ENCODE measurements around the gene CBX3. TPM values are rescaled to one million over a fixed set of nuclear protein-coding genes. Genes with fewer than 3 reads are reported as not detected.
"Not testable (repeated sequence)": the region's sequence is repeated elsewhere in the genome, so short reads cannot be mapped to it uniquely, and the experiment has no call there.

Gene CBX3
- total RNA-seq, 1 experiment from 2014 or later, result 132 TPM

GRCh38 chr7:26193432-26194207 is 7.9 kb upstream of the CBX3 start:
- Histone ChIP-seq H3K9me3 (ENCODE audit: low read length) (no peaks in the 10 kb centered on the region), H3K4me2 (ENCODE audit: low read length) (no peak overlapping the region), H3K9me2 (replicated peaks; ENCODE audit: low read length) (no peaks in the 10 kb centered on the region), H3K4me1 (ENCODE audit: insufficient read depth, low read length) (peaks cover 20% of the 10 kb centered on the region), H3K27ac (ENCODE audit: low read length) (no peak overlapping the region), H3K27me3 (ENCODE audit: low read length) (no peaks in the 10 kb centered on the region), H4K20me1 (ENCODE audit: low read length) (peaks cover 94% of the 10 kb centered on the region), H3K36me3 (ENCODE audit: low read depth, low read length) (peaks cover 93% of the 10 kb centered on the region), H3K4me3 (ENCODE audit: low read length) (no peak overlapping the region), H3K9ac (ENCODE audit: low read length) (no peak overlapping the region), H3K79me2 (ENCODE audit: low read length) (peaks cover 77% of the 10 kb centered on the region), H3F3A (ENCODE audit: low read length, unreplicated experiment) (peaks cover 60% of the 10 kb centered on the region), H2AFZ (ENCODE audit: low read length) (no peak overlapping the region)
- TF ChIP-seq EZH2 (IDR thresholded peaks at IDR 0.05; ENCODE audit: low read length, unreplicated experiment) (no peak), EZH2phosphoT487 (IDR thresholded peaks at IDR 0.05; ENCODE audit: borderline replicate concordance, low read length) (no peak), CTCF (conservative IDR thresholded peaks at IDR 0.05; ENCODE audit: low read depth, low read length) (no peak)
- ChIA-PET POLR2A (ENCODE audit: unreplicated experiment) (interaction anchor here (0.7 kb wide), 1 partner anchor 150 kb away, joined by 4 read pairs; no protein-coding TSS in a partner anchor), CTCF (no interaction called here)
- ATAC-seq (no peak), DNase-seq (no peak)
- intact Hi-C loops (cut with micrococcal nuclease), result no loop called here
- BruUV-seq (replicated peaks), result no TSS peak

DNA sequence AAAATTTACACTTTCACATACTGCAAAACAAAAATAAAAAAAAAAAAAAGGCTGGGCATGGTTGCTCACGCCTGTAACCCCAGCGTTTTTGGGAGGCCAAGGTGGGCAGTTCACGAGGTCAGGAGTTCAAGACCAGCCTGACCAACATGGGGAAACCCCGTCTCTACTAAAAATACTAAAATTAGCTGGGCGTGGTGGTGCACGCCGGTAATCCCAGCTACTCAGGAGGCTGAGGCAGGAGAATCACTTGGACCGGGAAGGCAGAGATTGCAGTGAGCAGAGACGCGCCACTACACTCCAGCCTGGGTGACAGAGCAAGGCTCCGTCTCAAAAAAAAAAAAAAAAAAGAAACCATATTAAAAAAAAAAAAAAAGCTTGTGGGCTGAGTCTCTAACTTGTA is 6.8 kb upstream of the CBX3 start:
- H3K9me3 ChIP-seq (ENCODE audit: low read length); CTCF ChIA-PET; DNase-seq; H3K27ac ChIP-seq (ENCODE audit: low read length); H3K27me3 ChIP-seq (ENCODE audit: low read length); intact Hi-C loops (cut with micrococcal nuclease); H3K9me2 ChIP-seq (replicated peaks; ENCODE audit: low read length); H3K4me3 ChIP-seq (ENCODE audit: low read length); ATAC-seq; BruUV-seq (replicated peaks); H3K4me2 ChIP-seq (ENCODE audit: low read length); H2AFZ ChIP-seq (ENCODE audit: low read length); H3K9ac ChIP-seq (ENCODE audit: low read length): not testable (repeated sequence)
- H3F3A ChIP-seq (ENCODE audit: low read length, unreplicated experiment), result peaks cover 54% of the 10 kb centered on the region
- H4K20me1 ChIP-seq (ENCODE audit: low read length), result peaks cover 94% of the 10 kb centered on the region
- H3K36me3 ChIP-seq (ENCODE audit: low read depth, low read length), result peaks cover 93% of the 10 kb centered on the region
- POLR2A ChIA-PET (ENCODE audit: unreplicated experiment), result interaction anchor here (0.6 kb wide), 1 partner anchor 152 kb away, joined by 6 read pairs; no protein-coding TSS in a partner anchor
- H3K4me1 ChIP-seq (ENCODE audit: insufficient read depth, low read length), result peaks cover 20% of the 10 kb centered on the region
- H3K79me2 ChIP-seq (ENCODE audit: low read length), result peaks cover 88% of the 10 kb centered on the region

DNA sequence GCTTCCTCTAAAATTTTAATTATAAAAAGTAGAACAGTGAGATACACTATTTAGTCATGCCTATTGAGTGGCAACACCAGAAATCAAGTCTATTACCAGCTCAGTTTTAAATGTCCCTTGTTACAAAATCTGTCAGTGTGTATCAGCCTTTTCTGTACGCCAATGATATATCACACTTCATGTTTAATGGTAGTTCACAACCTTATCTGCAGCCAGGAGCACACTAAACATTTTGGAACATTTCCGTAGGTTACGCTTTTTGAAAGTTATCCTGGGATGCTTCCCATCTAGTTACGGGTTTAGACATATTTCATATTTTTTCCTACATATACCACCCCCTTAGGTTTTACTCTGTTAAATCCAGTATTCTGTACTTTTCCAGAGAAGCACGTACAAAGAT is 6.4 kb upstream of the CBX3 start:
- ATAC-seq, result no peak
- no peaks in the 10 kb centered on the region for H3K27me3 ChIP-seq (ENCODE audit: low read length)
- no peak overlapping the region for H3K27ac ChIP-seq (ENCODE audit: low read length)
- H3K79me2 ChIP-seq (ENCODE audit: low read length), result peaks cover 92% of the 10 kb centered on the region
- no peaks in the 10 kb centered on the region for H3K9me2 ChIP-seq (replicated peaks; ENCODE audit: low read length)
- no peaks in the 10 kb centered on the region for H3K9me3 ChIP-seq (ENCODE audit: low read length)
- no peak for DNase-seq
- no peak for TF ChIP-seq EZH2phosphoT487 (IDR thresholded peaks at IDR 0.05; ENCODE audit: borderline replicate concordance, low read length)
- TF ChIP-seq CTCF (conservative IDR thresholded peaks at IDR 0.05; ENCODE audit: low read depth, low read length), result no peak
- no peak for TF ChIP-seq EZH2 (IDR thresholded peaks at IDR 0.05; ENCODE audit: low read length, unreplicated experiment)
- H3F3A ChIP-seq (ENCODE audit: low read length, unreplicated experiment), result peaks cover 52% of the 10 kb centered on the region
- peaks cover 91% of the 10 kb centered on the region for H3K36me3 ChIP-seq (ENCODE audit: low read depth, low read length)
- ChIA-PET CTCF (no interaction called here), POLR2A (ENCODE audit: unreplicated experiment) (interaction anchor here (0.6 kb wide), 1 partner anchor 151 kb away, joined by 6 read pairs; no protein-coding TSS in a partner anchor)
- H4K20me1 ChIP-seq (ENCODE audit: low read length), result peaks cover 94% of the 10 kb centered on the region
- H3K4me1 ChIP-seq (ENCODE audit: insufficient read depth, low read length), result peaks cover 20% of the 10 kb centered on the region
- H3K4me2 ChIP-seq (ENCODE audit: low read length), result no peak overlapping the region
- no peak overlapping the region for H3K9ac ChIP-seq (ENCODE audit: low read length)
- H3K4me3 ChIP-seq (ENCODE audit: low read length), result no peak overlapping the region
- no TSS peak for BruUV-seq (replicated peaks)
- H2AFZ ChIP-seq (ENCODE audit: low read length), result no peak overlapping the region
- intact Hi-C loops (cut with micrococcal nuclease), result no loop called here

Measured in PC-3 (cell line).